ENCODE data around the gene DNAAF3.

Gene DNAAF3

GRCh38 chr19:55153652-55154264, 12.7 kb downstream of the DNAAF3 start:
- H4K20me1 ChIP-seq = no peaks in the 10 kb centered on the region
- H3K9ac ChIP-seq = 0 out of 22 replicates have a peak overlapping the region, but pooled peaks of 1 of the 11 experiments have one; percentile 9
- H3K36me3 ChIP-seq = no peaks in the 10 kb centered on the region
- no peak for TF ChIP-seq Cebpa-rat (IDR thresholded peaks at IDR 0.05)
- H3K4me1 ChIP-seq = peaks cover 31 to 77% (median 67%) of the 10 kb centered on the region in 10 experiments
- H3K4me2 ChIP-seq = peak overlapping the region in 9 of 11 experiments; percentile 40 to 73 (median 58); a peak in 18 of 22 replicates
- H3K27ac ChIP-seq = no peak overlapping the region
- no peak overlapping the region for H3K4me3 ChIP-seq
- peaks cover 0 to 11% (median 0%) of the 10 kb centered on the region in 11 experiments; a peak in 2 of 22 replicates for H3K27me3 ChIP-seq
- H3K9me3 ChIP-seq (replicated peaks in 1 of 11) = peaks cover 0 to 14% (median 9%) of the 10 kb centered on the region in 11 experiments; a peak in 19 of 22 replicates

GRCh38 chr19:55152017-55152416, 14.4 kb downstream of the DNAAF3 start:
- peak overlapping the region in 1 of 11 experiments; percentile 6; a peak in 1 of 22 replicates for H3K9ac ChIP-seq
- TF ChIP-seq Cebpa-rat (IDR thresholded peaks at IDR 0.05) = no peak
- peak overlapping the region in 2 of 10 experiments; percentile 6 to 36; a peak in 2 of 20 replicates for H3K4me3 ChIP-seq
- H3K9me3 ChIP-seq (replicated peaks in 1 of 11) = peaks cover 0 to 14% (median 9%) of the 10 kb centered on the region in 11 experiments; a peak in 19 of 22 replicates
- no peaks in the 10 kb centered on the region for H3K36me3 ChIP-seq
- peaks cover 24 to 75% (median 64%) of the 10 kb centered on the region in 10 experiments for H3K4me1 ChIP-seq
- peaks cover 0 to 11% (median 0%) of the 10 kb centered on the region in 11 experiments; a peak in 2 of 22 replicates for H3K27me3 ChIP-seq
- H4K20me1 ChIP-seq = no peaks in the 10 kb centered on the region
- H3K4me2 ChIP-seq = peak overlapping the region; percentile 6 to 65 (median 56); a peak in 19 of 22 replicates
- peak overlapping the region in 10 of 11 experiments; percentile 1 to 72 (median 42); a peak in 17 of 22 replicates for H3K27ac ChIP-seq

- no peak for TF ChIP-seq Cebpa-rat (IDR thresholded peaks at IDR 0.05)
- no peaks in the 10 kb centered on the region for H3K36me3 ChIP-seq
- H3K9ac ChIP-seq = 0 out of 22 replicates have a peak within 1 kb of the TSS, but pooled peaks of 1 of the 11 experiments have one; percentile 15
- H3K4me3 ChIP-seq = no peak within 1 kb of the TSS
- H3K27me3 ChIP-seq = peaks cover 0 to 7% (median 0%) of the 10 kb centered on the region in 11 experiments; a peak in 2 of 22 replicates
- peak within 1 kb of the TSS in 9 of 11 experiments; percentile 32 to 70 (median 53); a peak in 16 of 22 replicates for H3K4me2 ChIP-seq
- H3K4me1 ChIP-seq = peaks cover 29 to 78% (median 68%) of the 10 kb centered on the region in 10 experiments
- H4K20me1 ChIP-seq = no peaks in the 10 kb centered on the region
- H3K27ac ChIP-seq = no peak within 1 kb of the TSS
- peaks cover 0 to 14% (median 9%) of the 10 kb centered on the region in 11 experiments; a peak in 19 of 22 replicates for H3K9me3 ChIP-seq (replicated peaks in 1 of 11)
Measured at GRCh38 chr19:55149078-55150003, 17.1 kb downstream of the DNAAF3 start, which contains the start of gene TNNT1. Gene TNNT1, minus strand, starts transcription at chr19:55149206. Its CDS starts 2,049 bp downstream, at chr19:55147157.

- Histone ChIP-seq H3K9me3 (replicated peaks in 1 of 11) (peaks cover 0 to 14% (median 9%) of the 10 kb centered on the region in 11 experiments; a peak in 19 of 22 replicates), H3K4me3 (no peak overlapping the region), H4K20me1 (no peaks in the 10 kb centered on the region; a peak in 1 of 22 replicates), H3K4me2 (peak overlapping the region in 9 of 11 experiments; percentile 32 to 84 (median 56); a peak in 16 of 22 replicates), H3K27ac (no peak overlapping the region), H3K4me1 (peaks cover 32 to 68% (median 52%) of the 10 kb centered on the region in 10 experiments), H3K27me3 (peaks cover 0 to 13% (median 8%) of the 10 kb centered on the region in 11 experiments; a peak in 8 of 22 replicates), H3K9ac (0 out of 22 replicates have a peak overlapping the region, but pooled peaks of 1 of the 11 experiments have one; percentile 15), H3K36me3 (peaks cover 0 to 10% (median 0%) of the 10 kb centered on the region in 11 experiments; a peak in 4 of 22 replicates)
- TF ChIP-seq Cebpa-rat (IDR thresholded peaks at IDR 0.05) = no peak
Measured at GRCh38 chr19:55147545-55148251, 18.7 kb downstream of the DNAAF3 start.

GRCh38 chr19:55146705-55147273, 19.6 kb downstream of the DNAAF3 start:
- peaks cover 0 to 14% (median 0%) of the 10 kb centered on the region in 11 experiments; a peak in 4 of 22 replicates for H3K36me3 ChIP-seq
- H3K27ac ChIP-seq = peak overlapping the region in 6 of 11 experiments; percentile 31 to 48 (median 40); a peak in 9 of 22 replicates
- H3K27me3 ChIP-seq = peaks cover 0 to 17% (median 11%) of the 10 kb centered on the region in 11 experiments; a peak in 8 of 22 replicates

GRCh38 chr19:55146078-55146704, 20.2 kb downstream of the DNAAF3 start:
- H3K27me3 ChIP-seq = peaks cover 0 to 17% (median 11%) of the 10 kb centered on the region in 11 experiments; a peak in 8 of 22 replicates
- peak overlapping the region in 5 of 11 experiments; percentile 17 to 48 (median 41); a peak in 2 of 22 replicates for H3K27ac ChIP-seq
- peak overlapping the region; percentile 53 to 73 (median 62) for H3K4me3 ChIP-seq
- H3K9ac ChIP-seq = peak overlapping the region; percentile 42 to 71 (median 64); a peak in 19 of 22 replicates
- no peak for TF ChIP-seq Cebpa-rat (IDR thresholded peaks at IDR 0.05)
- peak overlapping the region; percentile 80 to 99 (median 94) for H3K4me2 ChIP-seq
- peaks cover 0 to 18% (median 0%) of the 10 kb centered on the region in 11 experiments; a peak in 4 of 22 replicates for H3K36me3 ChIP-seq
- H4K20me1 ChIP-seq = peaks cover 0 to 7% (median 0%) of the 10 kb centered on the region in 11 experiments; a peak in 3 of 22 replicates
- H3K9me3 ChIP-seq (replicated peaks in 1 of 11) = peaks cover 0 to 4% (median 0%) of the 10 kb centered on the region in 11 experiments; a peak in 1 of 22 replicates
- H3K4me1 ChIP-seq = peaks cover 24 to 69% (median 44%) of the 10 kb centered on the region in 10 experiments

More at GRCh38 chr19:55146705-55147273, 19.6 kb downstream of the DNAAF3 start:
- TF ChIP-seq Cebpa-rat (IDR thresholded peaks at IDR 0.05) = no peak
- peak overlapping the region; percentile 80 to 99 (median 89) for H3K4me2 ChIP-seq
- peaks cover 0 to 1% (median 0%) of the 10 kb centered on the region in 11 experiments; a peak in 2 of 22 replicates for H4K20me1 ChIP-seq
- peaks cover 0 to 10% (median 4%) of the 10 kb centered on the region in 11 experiments; a peak in 19 of 22 replicates for H3K9me3 ChIP-seq (replicated peaks in 1 of 11)
- peak overlapping the region; percentile 42 to 71 (median 63); a peak in 19 of 22 replicates for H3K9ac ChIP-seq
- H3K4me3 ChIP-seq = peak overlapping the region; percentile 53 to 73 (median 62)
- peaks cover 30 to 69% (median 44%) of the 10 kb centered on the region in 10 experiments for H3K4me1 ChIP-seq

Data from BLaER1 treated with 17β-estradiol and CSF1 and Interleukin-3, amounts not matched to agents 10 nM and 100 nM (cell line).